Measurements from ENCODE around the gene ME3. TPM values are rescaled to one million over a fixed set of nuclear protein-coding genes. Genes with fewer than 3 reads are reported as not detected.
A peak's percentile ranks its signal among the peaks of the same experiment; 100 is the strongest.
"Not testable (repeated sequence)": the region's sequence is repeated elsewhere in the genome, so short reads cannot be mapped to it uniquely, and the experiment has no call there.

ME3 gene
- total RNA-seq, 1 experiment from 2014 or later = 5.7 TPM

- no peak for DNase-seq (ENCODE audit: low read depth)
These were observed 50.6 kb downstream of the ME3 start for GRCh38 chr11:86621854-86622253.

DNA sequence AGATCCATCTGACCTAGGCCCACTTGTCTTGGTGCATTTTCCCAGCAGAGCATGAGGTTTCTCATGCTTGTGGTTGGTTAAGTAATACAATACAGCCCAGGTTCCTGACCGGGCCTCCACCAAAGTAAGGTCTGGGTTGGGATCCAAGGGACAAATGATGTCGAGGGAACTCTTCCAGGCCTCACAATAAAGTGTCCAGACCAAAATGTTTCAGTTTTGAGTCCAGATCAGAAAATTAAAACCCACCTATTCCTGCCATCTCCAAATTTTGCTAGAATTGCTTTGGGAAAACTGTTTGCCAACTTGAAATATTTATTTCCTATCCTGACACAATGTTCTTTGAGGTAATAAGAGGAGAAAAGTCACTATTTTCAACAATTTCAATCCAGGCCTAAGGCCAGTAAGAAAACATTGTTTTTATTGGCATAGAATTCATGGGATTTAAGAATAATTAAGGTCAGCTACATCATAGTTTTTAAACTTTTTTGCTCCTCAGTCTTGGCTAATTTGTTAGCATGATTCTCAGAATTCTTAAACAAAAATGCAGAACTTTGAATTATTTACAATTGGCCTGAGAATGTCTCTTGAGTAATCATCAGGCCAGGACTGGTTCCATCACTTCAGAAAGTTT lies 51.4 kb downstream of the ME3 start:
- DNase-seq (ENCODE audit: low read depth) = peak; percentile 75

DNA sequence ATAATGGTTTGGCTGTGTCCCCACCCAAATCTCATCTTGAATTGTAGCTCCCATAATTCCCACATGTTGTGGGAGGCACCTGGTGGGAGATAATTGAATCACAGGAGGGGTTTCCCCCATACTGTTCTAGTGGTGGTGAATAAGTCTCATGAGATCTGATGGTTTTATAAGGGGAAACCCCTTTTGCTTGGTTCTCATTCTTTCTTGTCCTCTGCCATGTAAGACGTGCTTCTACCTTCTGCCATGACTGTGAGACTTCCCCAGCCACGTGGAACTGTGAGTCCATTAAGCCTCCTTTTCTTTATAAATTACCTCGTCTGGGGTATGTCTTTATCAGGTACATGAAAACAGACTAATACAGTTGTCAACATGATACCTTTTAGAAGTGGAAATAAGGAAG lies 53.0 kb downstream of the ME3 start:
- DNase-seq (ENCODE audit: low read depth) = not testable (repeated sequence)

- DNase-seq (ENCODE audit: low read depth) = peak; percentile 50
These were observed 54.9 kb downstream of the ME3 start for GRCh38 chr11:86617502-86617901.

GRCh38 chr11:86615487-86615886 lies 56.9 kb downstream of the ME3 start:
- DNase-seq (ENCODE audit: low read depth) = no peak

DNA sequence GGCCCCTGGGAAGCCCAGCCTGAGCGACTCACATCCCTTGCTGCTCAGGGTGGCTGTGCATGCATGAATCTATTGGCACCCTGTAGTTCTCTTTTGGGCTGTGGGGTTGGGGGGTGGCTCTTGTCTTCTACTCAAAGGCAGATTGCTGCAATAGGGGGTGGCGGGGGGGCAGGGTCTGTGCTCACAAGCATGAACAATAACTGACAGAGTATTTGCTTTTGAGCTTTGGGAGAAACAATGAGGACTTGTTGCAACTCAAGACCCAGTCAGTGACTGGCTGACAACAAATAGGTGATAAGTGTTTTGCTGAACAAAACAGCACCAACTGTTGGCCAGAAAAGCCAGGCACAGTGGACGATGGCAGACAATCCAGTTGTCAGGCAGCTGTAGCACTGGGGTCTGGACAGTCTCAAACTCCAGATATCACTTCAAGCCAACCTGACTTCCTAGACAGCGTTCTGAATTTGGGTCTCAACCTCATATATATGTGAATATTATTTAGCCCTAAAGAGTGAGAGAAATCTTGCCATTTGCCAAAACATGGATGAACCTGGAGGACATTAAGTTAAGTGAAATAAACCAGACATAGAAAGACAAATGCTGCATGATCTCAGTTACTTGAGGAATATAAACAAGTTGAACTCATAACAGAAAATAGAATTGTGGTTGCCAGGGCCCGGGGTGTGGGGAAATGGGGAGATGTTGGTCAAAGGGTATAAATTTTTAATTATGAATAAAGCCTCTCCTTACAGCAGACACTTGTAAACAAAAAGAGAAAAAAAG lies 61.7 kb downstream of the ME3 start:
- DNase-seq (ENCODE audit: low read depth) = peak; percentile 35

- peak; percentile 84 for DNase-seq (ENCODE audit: low read depth)
These were observed 64.1 kb downstream of the ME3 start for GRCh38 chr11:86608251-86608799.

GRCh38 chr11:86606836-86607481 lies 65.5 kb downstream of the ME3 start:
- DNase-seq (ENCODE audit: low read depth) = peak; percentile 59

DNA sequence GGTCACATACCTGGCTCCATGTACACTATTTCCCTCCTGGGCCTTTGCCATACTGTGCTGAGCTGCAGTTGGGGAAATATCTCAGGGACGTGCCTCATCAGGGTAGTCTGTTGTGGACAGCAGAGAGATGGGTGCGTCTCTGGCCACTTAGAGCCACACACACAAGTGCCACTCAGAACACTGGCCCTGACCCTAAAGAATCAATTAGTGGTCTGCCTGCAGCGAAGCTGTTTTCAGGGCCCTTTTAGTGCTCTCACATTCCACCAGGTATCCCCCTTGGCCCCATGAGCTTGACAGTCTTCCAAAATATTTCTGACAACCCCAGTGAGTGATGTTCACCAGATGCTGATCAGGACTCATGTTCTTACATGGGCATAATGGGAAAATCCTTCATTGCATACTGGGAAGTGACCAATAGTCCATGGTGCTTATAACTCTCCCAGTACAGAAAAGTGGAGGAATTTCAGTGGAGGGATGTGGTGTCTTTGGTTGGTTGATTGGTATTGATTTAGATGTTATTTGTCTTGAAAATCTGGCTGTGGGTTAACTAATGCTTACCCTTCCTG lies 66.1 kb downstream of the ME3 start:
- DNase-seq (ENCODE audit: low read depth) = no peak

DNA sequence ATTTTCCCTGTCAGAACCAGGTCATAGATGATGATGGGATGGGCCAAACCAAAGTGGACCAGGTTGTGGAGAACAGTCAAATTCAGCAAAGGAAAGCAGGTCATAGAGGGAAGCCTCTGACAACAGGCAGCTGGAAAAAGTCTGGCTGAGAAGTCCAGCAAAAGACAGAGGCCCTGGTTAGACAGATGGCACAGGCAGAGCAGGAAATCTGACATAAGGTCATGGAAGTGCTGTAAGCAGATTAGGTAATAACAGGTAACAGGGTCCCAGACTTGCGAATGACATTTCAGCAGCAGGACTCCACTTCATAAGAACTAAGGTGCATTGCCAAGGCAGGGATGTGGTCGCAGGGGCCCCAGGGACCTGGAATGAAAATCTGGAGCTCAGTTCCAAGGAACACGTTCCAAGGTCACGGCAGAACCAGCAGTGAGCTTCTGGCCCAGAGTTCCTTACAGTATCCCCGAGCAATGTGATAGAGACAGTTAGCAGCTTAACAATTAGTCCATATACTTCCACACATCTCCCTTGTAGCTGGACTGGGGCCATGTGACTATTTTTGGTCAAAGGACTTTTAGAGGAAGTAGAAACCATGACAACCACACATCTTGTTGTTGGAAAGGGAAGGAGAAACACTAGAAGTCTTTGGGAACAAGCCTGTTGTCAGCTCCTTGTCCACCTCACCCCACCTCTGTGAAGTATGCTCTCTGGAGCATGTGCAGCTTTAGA lies 75.4 kb downstream of the ME3 start:
- peak; percentile 91 for DNase-seq (ENCODE audit: low read depth)

DNA sequence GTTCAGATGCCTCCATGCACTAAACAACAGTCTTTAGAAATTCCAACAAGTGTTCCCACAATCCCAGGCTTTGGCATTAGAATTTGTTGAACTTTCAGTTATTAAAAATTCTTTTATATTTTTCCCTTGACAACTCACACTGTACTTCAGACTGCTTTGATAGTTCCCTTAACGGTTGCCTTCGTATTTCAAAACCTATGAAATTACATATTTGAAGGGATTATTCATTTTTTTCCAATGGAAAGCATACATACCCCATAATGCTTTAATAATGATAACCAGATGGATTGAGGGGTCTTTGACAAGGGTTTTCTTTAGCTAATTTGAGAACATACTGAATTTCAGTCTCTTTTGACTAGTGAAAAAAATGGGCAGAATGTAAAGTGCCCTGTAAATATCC lies 76.5 kb downstream of the ME3 start:
- DNase-seq (ENCODE audit: low read depth) = no peak

DNA sequence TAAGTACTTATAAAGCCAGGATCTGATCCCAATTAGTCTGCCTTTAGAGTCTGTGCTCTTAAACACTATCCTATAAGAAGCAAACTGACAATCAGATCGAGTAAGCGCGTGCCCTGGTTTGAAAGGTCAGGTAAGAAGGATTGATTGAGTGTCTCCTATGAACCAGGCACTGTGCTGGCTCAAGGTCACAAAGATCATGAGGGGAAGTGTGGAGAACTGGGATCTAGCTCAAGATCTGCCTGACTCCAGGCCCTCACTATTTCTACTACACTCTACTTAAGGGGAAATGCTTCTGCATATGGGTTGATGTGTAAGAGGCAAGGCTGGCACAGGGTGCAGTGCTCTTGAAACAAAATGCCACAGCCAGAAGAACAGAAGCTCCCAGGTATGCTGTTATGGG lies 77.0 kb downstream of the ME3 start:
- DNase-seq (ENCODE audit: low read depth) = no peak

GRCh38 chr11:86594746-86595145 lies 77.7 kb downstream of the ME3 start:
- peak; percentile 81 for DNase-seq (ENCODE audit: low read depth)

- DNase-seq (ENCODE audit: low read depth) = no peak
These were observed 78.6 kb downstream of the ME3 start for GRCh38 chr11:86593833-86594232.

GRCh38 chr11:86592659-86593451 lies 79.6 kb downstream of the ME3 start:
- DNase-seq (ENCODE audit: low read depth) = peak; percentile 97

DNA sequence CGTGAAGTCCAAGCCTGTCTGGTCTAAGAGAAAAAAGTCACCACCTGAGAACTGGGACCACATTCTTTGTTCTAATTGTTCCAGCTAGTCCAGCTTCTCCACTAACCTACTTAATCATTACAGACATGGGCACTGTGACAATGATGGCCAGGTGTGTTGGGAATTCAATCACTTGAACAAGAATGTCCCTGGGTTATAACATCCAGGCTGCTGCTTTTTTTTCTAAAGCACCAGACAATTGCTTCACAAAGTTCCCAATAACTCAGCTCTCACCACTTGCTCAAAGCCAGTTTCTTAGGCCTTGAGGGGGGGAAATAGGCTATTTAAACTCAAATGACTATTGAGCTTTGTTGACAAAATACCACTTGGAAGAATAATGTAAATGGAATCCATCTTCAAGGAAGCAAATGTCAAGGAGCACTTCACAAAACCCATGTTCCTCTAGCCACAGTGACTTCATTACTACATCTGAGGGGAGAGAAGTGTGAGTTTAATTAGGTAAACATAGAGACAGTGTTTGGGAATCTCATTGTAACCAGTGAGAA lies 80.3 kb downstream of the ME3 start:
- peak; percentile 79 for DNase-seq (ENCODE audit: low read depth)

GRCh38 chr11:86591631-86592030 lies 80.8 kb downstream of the ME3 start:
- no peak for DNase-seq (ENCODE audit: low read depth)

DNA sequence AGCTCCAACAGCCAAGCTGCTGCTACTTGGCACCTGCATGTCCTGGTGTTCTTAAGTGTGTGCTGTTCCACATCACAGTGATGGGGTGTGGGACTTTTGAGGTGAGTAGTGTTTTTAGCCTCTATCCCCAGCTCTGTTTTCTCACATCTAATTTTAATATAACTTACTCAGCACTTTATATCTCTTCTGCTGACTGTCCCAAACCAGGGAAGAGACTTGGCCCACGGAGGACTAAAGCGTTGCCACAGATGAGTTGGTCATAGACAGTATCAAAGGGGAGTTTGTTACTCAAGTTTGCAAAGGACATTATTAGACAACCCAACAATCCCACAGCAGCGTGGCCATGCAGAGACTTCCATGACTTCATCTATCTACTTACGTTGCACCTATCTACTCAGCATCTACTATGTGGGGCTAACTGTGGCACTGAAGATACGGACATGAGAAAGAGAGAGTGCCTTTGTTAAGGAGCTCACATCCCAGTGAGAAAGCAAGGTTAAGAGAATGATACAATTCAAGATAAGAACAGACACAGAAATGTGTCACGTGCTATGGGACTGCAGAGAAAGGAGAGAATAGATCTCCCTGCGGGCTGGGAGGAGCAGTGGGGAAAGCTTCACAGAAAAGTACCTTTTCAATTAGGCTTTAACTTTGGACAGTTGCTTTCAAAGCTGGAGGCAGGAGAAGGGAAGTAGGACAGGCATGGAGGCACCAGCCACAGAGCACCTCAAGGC lies 82.4 kb downstream of the ME3 start:
- DNase-seq (ENCODE audit: low read depth) = no peak

GRCh38 chr11:86589204-86589603 lies 83.2 kb downstream of the ME3 start:
- no peak for DNase-seq (ENCODE audit: low read depth)

- no peak for DNase-seq (ENCODE audit: low read depth)
These were observed 83.8 kb downstream of the ME3 start for GRCh38 chr11:86588566-86589090.

Measured in M059J (cell line).